ENCODE data around the gene NOL3. TPM values are rescaled to one million over a fixed set of nuclear protein-coding genes. Genes with fewer than 3 reads are reported as not detected.

Gene NOL3
- total and polyA plus RNA-seq, 2 of the 13 experiments (the other 11 are each of a cell fraction or from before 2014, with no cell fraction given) = 5.7 to 20.5 TPM

GRCh38 chr16:67183627-67184452 lies 13.5 kb downstream of the NOL3 start, which contains the start of gene MATCAP1:
Gene MATCAP1 (minus strand): TSS chr16:67183963. CDS start chr16:67180610, 3,353 bp downstream.
- H3K79me2 ChIP-seq (ENCODE audit: insufficient read depth, low read length) = no peaks in the 10 kb centered on the region
- peak within 1 kb of the TSS; percentile 93 for H3K9ac ChIP-seq (ENCODE audit: insufficient read depth, low read depth, low read length)
- H3K36me3 ChIP-seq (replicated peaks in 1 of 2; ENCODE audit: control insufficient read depth in 1 of 2, insufficient read depth in 2 of 2, low read length in 2 of 2) = no peaks in the 10 kb centered on the region
- H3K9me3 ChIP-seq (ENCODE audit: low read length) = no peaks in the 10 kb centered on the region
- POLR2A ChIA-PET = interaction anchor here (1.0 to 2.8 kb wide), 4 partner anchors 10 to 155 kb away, joined by 4 to 18 read pairs (median 4); partner anchors contain the start of genes CBFB, FBXL8 and NOL3
- peaks cover 48% of the 10 kb centered on the region for H3K4me1 ChIP-seq (ENCODE audit: insufficient read depth, low read length)
- H2AFZ ChIP-seq (ENCODE audit: low read length) = no peak within 1 kb of the TSS
- peak within 1 kb of the TSS; percentile 82 for H3K27ac ChIP-seq (ENCODE audit: extremely low read length, insufficient read depth, low read length)
- in situ Hi-C loops (cut with HindIII; ENCODE audit: extremely low pct_ligation_motif_present, low pct_unique_long_range_greater_than_20kb) = no loop called here
- ATAC-seq (peak; percentile 84), FAIRE-seq (peak; percentile 99), DNase-seq (ENCODE audit: low spot score) (peak; percentile 99)
- peak within 1 kb of the TSS; percentile 72 to 98 (median 82) for H3K4me3 ChIP-seq (replicated peaks in 1 of 3; ENCODE audit: insufficient read depth in 1 of 3, low read depth in 2 of 3, low read length in 3 of 3)
- peaks cover 5 to 7% of the 10 kb centered on the region in 2 experiments; a peak in 2 of 5 replicates for H3K27me3 ChIP-seq (ENCODE audit: control insufficient read depth in 1 of 2, insufficient read depth in 2 of 2, low read length in 2 of 2)
- H4K20me1 ChIP-seq (ENCODE audit: insufficient read depth, low read length) = no peaks in the 10 kb centered on the region; the same call in 1 of the 2 replicates
- CTCF ChIA-PET (ENCODE audit: low intra/inter-chr PET ratio, low total read pairs) = interaction anchor here (0.6 to 2.7 kb wide), 4 partner anchors 13 to 206 kb away, joined by 3 to 28 read pairs (median 3); no protein-coding TSS in a partner anchor
- BruUV-seq (replicated peaks) = TSS peak; percentile 89
- WGBS (ENCODE audit: low lambda C conversion rate) = under 1% methylated on average over 51 of the region's 77 CpGs
- H3K4me2 ChIP-seq (ENCODE audit: low read depth, low read length) = peak within 1 kb of the TSS; percentile 96
- intact Hi-C loops (cut with micrococcal nuclease; ENCODE audit: unreplicated experiment) = loop anchor here (1.0 kb wide), 1 partner anchor 14 kb away; the partner anchor contains the start of gene NOL3
- TF ChIP-seq POLR2AphosphoS5 (IDR thresholded peaks at IDR 0.05; ENCODE audit: low read depth, low read length) = peak; percentile 34; the same call in 1 of the 2 replicates
- TF ChIP-seq ZNF430 (CRISPR knock-in tag; IDR thresholded peaks at IDR 0.05) = no peak; the same call in 1 of the 2 replicates
- no peak for TF ChIP-seq THAP8 (CRISPR knock-in tag; IDR thresholded peaks at IDR 0.05; ENCODE audit: borderline replicate concordance)
- peak; percentile 25; the same call in 1 of the 2 replicates for TF ChIP-seq ZFP41 (CRISPR knock-in tag; IDR thresholded peaks at IDR 0.05; ENCODE audit: borderline replicate concordance)
- TF ChIP-seq ZSCAN21 (CRISPR knock-in tag; IDR thresholded peaks at IDR 0.05; ENCODE audit: borderline replicate concordance) = peak; percentile 38; the same call in 1 of the 2 replicates
- TF ChIP-seq SCMH1 (CRISPR knock-in tag; IDR thresholded peaks at IDR 0.05; ENCODE audit: borderline replicate concordance) = no peak
- 0 out of 2 replicates have a peak, but pooled peaks have one; percentile 61 for TF ChIP-seq DZIP1 (CRISPR knock-in tag; IDR thresholded peaks at IDR 0.05)
- no peak for TF ChIP-seq ZNF432 (CRISPR knock-in tag; IDR thresholded peaks at IDR 0.05; ENCODE audit: borderline replicate concordance)
- TF ChIP-seq MYC (CRISPR knock-in tag; IDR thresholded peaks at IDR 0.05; ENCODE audit: borderline replicate concordance) = peak; percentile 80
- peak; percentile 88 to 94 for TF ChIP-seq HMGXB4 (CRISPR knock-in tag; IDR thresholded peaks at IDR 0.05; ENCODE audit: borderline replicate concordance in 1 of 2, low read depth in 1 of 2)
- peak in 1 of 2 experiments; percentile 98; a peak in 2 of 4 replicates for TF ChIP-seq KLF16 (CRISPR knock-in tag; IDR thresholded peaks at IDR 0.05)
- TF ChIP-seq, protein P1, sequence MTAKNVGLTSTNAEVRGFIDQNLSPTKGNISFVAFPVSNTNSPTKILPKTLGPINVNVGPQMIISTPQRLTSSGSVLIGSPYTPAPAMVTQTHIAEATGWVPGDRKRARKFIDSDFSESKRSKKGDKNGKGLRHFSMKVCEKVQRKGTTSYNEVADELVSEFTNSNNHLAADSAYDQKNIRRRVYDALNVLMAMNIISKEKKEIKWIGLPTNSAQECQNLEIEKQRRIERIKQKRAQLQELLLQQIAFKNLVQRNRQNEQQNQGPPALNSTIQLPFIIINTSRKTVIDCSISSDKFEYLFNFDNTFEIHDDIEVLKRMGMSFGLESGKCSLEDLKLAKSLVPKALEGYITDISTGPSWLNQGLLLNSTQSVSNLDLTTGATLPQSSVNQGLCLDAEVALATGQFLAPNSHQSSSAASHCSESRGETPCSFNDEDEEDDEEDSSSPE (CRISPR knock-in tag; IDR thresholded peaks at IDR 0.05) = peak; percentile 84
- TF ChIP-seq ZNF160 (CRISPR knock-in tag; IDR thresholded peaks at IDR 0.05) = peak; percentile 37
- peak; percentile 25; the same call in 1 of the 2 replicates for TF ChIP-seq ZNF224 (CRISPR knock-in tag; IDR thresholded peaks at IDR 0.05)
- no peak for TF ChIP-seq AGO2 (optimal IDR thresholded peaks at IDR 0.05; ENCODE audit: low read depth, low read length)
